Measurements from ENCODE around the gene PRORP. TPM values are rescaled to one million over a fixed set of nuclear protein-coding genes. Genes with fewer than 3 reads are reported as not detected.

PRORP gene
- total RNA-seq, 1 donor from 2014 or later, result 50.3 TPM

GRCh38 chr14:35144029-35144428, 21.7 kb downstream of the PRORP start:
- no peak overlapping the region for H3K4me3 ChIP-seq
- Mint-ChIP-seq H3K27me3 (ENCODE audit: insufficient read depth, low read depth) (peaks cover 2% of the 10 kb centered on the region), H3K9me3 (no peaks in the 10 kb centered on the region), H3K4me3 (no peak overlapping the region), H3K36me3 (peaks cover 7% of the 10 kb centered on the region), H3K4me1 (no peaks in the 10 kb centered on the region), H3K27ac (no peak overlapping the region)
- DNase-seq (ENCODE audit: low spot score), result no peak
- no peaks in the 10 kb centered on the region for H3K36me3 ChIP-seq
- H4K20me1 ChIP-seq (ENCODE audit: low read depth), result no peaks in the 10 kb centered on the region
- TF ChIP-seq EZH2 (IDR thresholded peaks at IDR 0.05) (no peak), EZH2phosphoT487 (IDR thresholded peaks at IDR 0.05) (no peak)
- TF ChIP-seq, protein P1, sequence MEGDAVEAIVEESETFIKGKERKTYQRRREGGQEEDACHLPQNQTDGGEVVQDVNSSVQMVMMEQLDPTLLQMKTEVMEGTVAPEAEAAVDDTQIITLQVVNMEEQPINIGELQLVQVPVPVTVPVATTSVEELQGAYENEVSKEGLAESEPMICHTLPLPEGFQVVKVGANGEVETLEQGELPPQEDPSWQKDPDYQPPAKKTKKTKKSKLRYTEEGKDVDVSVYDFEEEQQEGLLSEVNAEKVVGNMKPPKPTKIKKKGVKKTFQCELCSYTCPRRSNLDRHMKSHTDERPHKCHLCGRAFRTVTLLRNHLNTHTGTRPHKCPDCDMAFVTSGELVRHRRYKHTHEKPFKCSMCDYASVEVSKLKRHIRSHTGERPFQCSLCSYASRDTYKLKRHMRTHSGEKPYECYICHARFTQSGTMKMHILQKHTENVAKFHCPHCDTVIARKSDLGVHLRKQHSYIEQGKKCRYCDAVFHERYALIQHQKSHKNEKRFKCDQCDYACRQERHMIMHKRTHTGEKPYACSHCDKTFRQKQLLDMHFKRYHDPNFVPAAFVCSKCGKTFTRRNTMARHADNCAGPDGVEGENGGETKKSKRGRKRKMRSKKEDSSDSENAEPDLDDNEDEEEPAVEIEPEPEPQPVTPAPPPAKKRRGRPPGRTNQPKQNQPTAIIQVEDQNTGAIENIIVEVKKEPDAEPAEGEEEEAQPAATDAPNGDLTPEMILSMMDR (IDR thresholded peaks at IDR 0.05), result no peak
- H3K9me3 ChIP-seq (ENCODE audit: low read depth), result no peaks in the 10 kb centered on the region
- no peaks in the 10 kb centered on the region for H3K4me1 ChIP-seq
- H3F3A ChIP-seq (ENCODE audit: low read depth), result no peaks in the 10 kb centered on the region
- no peak overlapping the region for H3K4me2 ChIP-seq
- no peaks in the 10 kb centered on the region for H3K27me3 ChIP-seq
- H3K27ac ChIP-seq, result no peak overlapping the region
- no peak overlapping the region for H2AFZ ChIP-seq (replicated peaks)
- H3K79me2 ChIP-seq (ENCODE audit: low read depth), result peaks cover 5% of the 10 kb centered on the region
- no peak overlapping the region for H3K9ac ChIP-seq

DNA sequence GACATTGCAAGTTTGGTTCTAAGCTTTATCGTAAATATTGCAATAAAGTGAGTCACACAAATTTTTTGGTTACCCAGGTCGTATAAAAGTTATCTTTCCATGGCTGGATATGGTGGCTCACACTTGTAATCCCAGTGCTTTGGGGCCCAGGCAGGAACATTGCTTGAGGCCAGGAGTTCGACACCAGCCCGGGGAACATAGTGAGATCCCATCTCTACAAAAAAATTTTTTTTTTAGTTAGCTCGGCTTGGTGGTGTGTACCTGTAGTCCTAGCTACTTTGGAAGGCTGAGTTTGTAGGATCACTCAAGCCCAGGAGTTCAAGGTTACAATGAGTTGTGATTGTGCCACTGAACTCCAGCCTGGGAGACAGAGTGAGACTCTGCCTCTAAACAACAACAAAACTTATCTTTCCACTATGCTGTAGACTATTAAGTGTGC, 24.4 kb downstream of the PRORP start:
- DNase-seq (ENCODE audit: low spot score), result no peak
- no peak overlapping the region for H3K27ac Mint-ChIP-seq
- H3K36me3 Mint-ChIP-seq, result peaks cover 23% of the 10 kb centered on the region

GRCh38 chr14:35147186-35147585, 24.8 kb downstream of the PRORP start:
- Histone ChIP-seq H3F3A (ENCODE audit: low read depth) (no peaks in the 10 kb centered on the region), H2AFZ (replicated peaks) (no peak overlapping the region), H3K27ac (no peak overlapping the region), H3K4me3 (no peak overlapping the region), H3K9me3 (ENCODE audit: low read depth) (no peaks in the 10 kb centered on the region), H3K4me2 (no peak overlapping the region), H3K9ac (no peak overlapping the region), H3K27me3 (no peaks in the 10 kb centered on the region), H3K4me1 (no peaks in the 10 kb centered on the region), H4K20me1 (ENCODE audit: low read depth) (no peaks in the 10 kb centered on the region), H3K36me3 (no peaks in the 10 kb centered on the region), H3K79me2 (ENCODE audit: low read depth) (peaks cover 5% of the 10 kb centered on the region)
- Mint-ChIP-seq H3K4me1 (no peaks in the 10 kb centered on the region), H3K27me3 (ENCODE audit: insufficient read depth, low read depth) (peaks cover 7% of the 10 kb centered on the region), H3K36me3 (peaks cover 26% of the 10 kb centered on the region), H3K4me3 (no peak overlapping the region), H3K27ac (no peak overlapping the region), H3K9me3 (no peaks in the 10 kb centered on the region)
- TF ChIP-seq, protein P1 (IDR thresholded peaks at IDR 0.05), result no peak
- TF ChIP-seq EZH2 (IDR thresholded peaks at IDR 0.05) (no peak), EZH2phosphoT487 (IDR thresholded peaks at IDR 0.05) (no peak)
- no peak for DNase-seq (ENCODE audit: low spot score)

More for the DNA sequence above, 24.4 kb downstream of the PRORP start:
- Histone ChIP-seq H3K4me1 (no peaks in the 10 kb centered on the region), H3K9me3 (ENCODE audit: low read depth) (no peaks in the 10 kb centered on the region), H3K4me2 (no peak overlapping the region), H4K20me1 (ENCODE audit: low read depth) (no peaks in the 10 kb centered on the region), H3K36me3 (no peaks in the 10 kb centered on the region), H3K9ac (no peak overlapping the region), H3K79me2 (ENCODE audit: low read depth) (peaks cover 5% of the 10 kb centered on the region), H3K27ac (no peak overlapping the region), H2AFZ (replicated peaks) (no peak overlapping the region), H3F3A (ENCODE audit: low read depth) (no peaks in the 10 kb centered on the region), H3K27me3 (no peaks in the 10 kb centered on the region), H3K4me3 (no peak overlapping the region)
- TF ChIP-seq, protein P1 (IDR thresholded peaks at IDR 0.05), result no peak
- TF ChIP-seq EZH2 (IDR thresholded peaks at IDR 0.05) (no peak), EZH2phosphoT487 (IDR thresholded peaks at IDR 0.05) (no peak)
- no peaks in the 10 kb centered on the region for H3K9me3 Mint-ChIP-seq
- H3K4me3 Mint-ChIP-seq, result no peak overlapping the region
- H3K27me3 Mint-ChIP-seq (ENCODE audit: insufficient read depth, low read depth), result peaks cover 7% of the 10 kb centered on the region
- no peaks in the 10 kb centered on the region for H3K4me1 Mint-ChIP-seq

Data from neural progenitor cell (in vitro differentiated cells).